Neural progenitor cell (in vitro differentiated cells): ENCODE measurements around the gene NRG3.

ENCODE experiments used
- CTCF ChIP-seq: fragments of 200-600 bp; sonication (generic); IDR thresholded peaks from 2 replicates; pipeline ENCODE4 v1.5.1; 2017; ENCODE audit warnings: antibody characterized with exemption, mild to moderate bottlenecking
- EZH2 ChIP-seq: fragments of 200-600 bp; sonication (generic); IDR thresholded peaks from 2 replicates; pipeline ENCODE4 v1.6.1; 2017; ENCODE audit warnings: antibody characterized with exemption, mild to moderate bottlenecking, moderate library complexity
- EZH2phosphoT487 ChIP-seq: fragments of 200-600 bp; sonication (generic); IDR thresholded peaks from 2 replicates; pipeline ENCODE4 v1.6.1; 2017; ENCODE audit warnings: antibody characterized with exemption

- no peak for TF ChIP-seq CTCF
- no peak for TF ChIP-seq EZH2phosphoT487
- TF ChIP-seq EZH2, result no peak
Measured at GRCh38 chr10:82171899-82172298, 296.9 kb downstream of the NRG3 start.
